Vagina (tissue), 2 donors: ENCODE results near the gene NAT9. TPM values are rescaled to one million over a fixed set of nuclear protein-coding genes. Genes with fewer than 3 reads are reported as not detected.

Source experiments
- DNase-seq, 2 donors: peaks; one replicate each; pipeline ENCODE4 v3.0.0-alpha.2; 2017; ENCODE audit errors: extremely low spot score in 2 of 2
- H3K27ac ChIP-seq: fragments of 200-600 bp; sonication (generic); one replicate; pipeline ENCODE4 v1.5.1; 2019
- H3K27me3 ChIP-seq: fragments of 200-600 bp; sonication (generic); one replicate; pipeline ENCODE4 v1.5.1; 2019
- H3K36me3 ChIP-seq, 2 donors: fragments of 200-600 bp; sonication (generic); one replicate each; pipeline ENCODE4 v1.5.1; 2017 to 2019
- H3K4me1 ChIP-seq: fragments of 200-600 bp; sonication (generic); one replicate; pipeline ENCODE4 v1.5.1; 2019
- H3K4me3 ChIP-seq, 2 donors: fragments of 200-600 bp; sonication (generic); 1 replicate in 1 of 2; 2 replicates in 1 of 2; pipeline ENCODE4 v1.5.1; 2016 to 2019
- H3K9me3 ChIP-seq: fragments of 200-600 bp; sonication (generic); one replicate; pipeline ENCODE4 v1.5.1; 2019
- CTCF ChIP-seq, 3 experiments: fragments of 450-650 bp in 2 of 3; fragments of 200-600 bp in 1 of 3; sonication (generic) in 1 of 3; IDR thresholded peaks; one replicate each; pipeline ENCODE4 v1.5.1; 2017 to 2019; ENCODE audit warnings: antibody characterized with exemption in 3 of 3, mild to moderate bottlenecking in 2 of 3, moderate library complexity in 2 of 3
- POLR2A ChIP-seq, 2 donors: fragments of 450-650 bp; IDR thresholded peaks; one replicate each; pipeline ENCODE4 v1.6.1; 2017; ENCODE audit warnings: antibody characterized with exemption in 2 of 2, mild to moderate bottlenecking in 2 of 2, moderate library complexity in 2 of 2
- POLR2AphosphoS5 ChIP-seq, 2 donors: sonication (generic); formaldehyde crosslinking; IDR thresholded peaks; one replicate each; pipeline ENCODE4 v1.9.0; 2017; ENCODE audit warnings: antibody characterized with exemption in 2 of 2, mild to moderate bottlenecking in 2 of 2, low read depth in 1 of 2; ENCODE audit not compliant: insufficient read depth in 1 of 2
- intact Hi-C: fragments of 100-400 bp; cut with DNase I; formaldehyde crosslinking; loops from one replicate; pipeline ENCODE4 v1.15.1; 2023
- total RNA-seq: library from RNA; depleted of rRNA; stranded (reverse); fragments of >200 nt; gene quantifications from one replicate; pipeline ENCODE4 v1.2.3, GENCODE V29; 2016

NAT9 gene
- total RNA-seq, 1 donor from 2014 or later, result 28.5 TPM

- H3K27me3 ChIP-seq, result no peaks in the 10 kb centered on the region
- intact Hi-C loops, result loop anchor here (2.0 kb wide), 1 partner anchor 120 kb away; no protein-coding TSS in a partner anchor
- TF ChIP-seq POLR2A (IDR thresholded peaks at IDR 0.05), result no peak
- H3K4me3 ChIP-seq, result no peak overlapping the region
- no peak for DNase-seq
- peaks cover 25% of the 10 kb centered on the region for H3K4me1 ChIP-seq
- no peaks in the 10 kb centered on the region for H3K9me3 ChIP-seq
- H3K27ac ChIP-seq, result no peak overlapping the region
- H3K36me3 ChIP-seq, result no peaks in the 10 kb centered on the region
Measured at GRCh38 chr17:74744349-74744713, 31.8 kb downstream of the NAT9 start.

GRCh38 chr17:74743755-74744154 is 32.4 kb downstream of the NAT9 start:
- no peaks in the 10 kb centered on the region for H3K36me3 ChIP-seq
- H3K4me3 ChIP-seq, result no peak overlapping the region
- TF ChIP-seq CTCF (IDR thresholded peaks at IDR 0.05) (no peak), POLR2AphosphoS5 (IDR thresholded peaks at IDR 0.05; ENCODE audit: insufficient read depth in 1 of 2, low read depth in 1 of 2) (no peak), POLR2A (IDR thresholded peaks at IDR 0.05) (no peak)
- H3K27ac ChIP-seq, result no peak overlapping the region
- intact Hi-C loops, result loop anchor here (2.0 kb wide), 1 partner anchor 121 kb away; no protein-coding TSS in a partner anchor
- peaks cover 20% of the 10 kb centered on the region for H3K4me1 ChIP-seq
- no peaks in the 10 kb centered on the region for H3K9me3 ChIP-seq
- DNase-seq, result no peak
- no peaks in the 10 kb centered on the region for H3K27me3 ChIP-seq

GRCh38 chr17:74742978-74743545 is 33.1 kb downstream of the NAT9 start:
- TF ChIP-seq POLR2A (IDR thresholded peaks at IDR 0.05) (no peak), POLR2AphosphoS5 (IDR thresholded peaks at IDR 0.05; ENCODE audit: insufficient read depth in 1 of 2, low read depth in 1 of 2) (no peak), CTCF (IDR thresholded peaks at IDR 0.05) (no peak)
- DNase-seq, result no peak
- no peak overlapping the region for H3K4me3 ChIP-seq
- peaks cover 25% of the 10 kb centered on the region for H3K4me1 ChIP-seq
- intact Hi-C loops, result no loop called here
- no peaks in the 10 kb centered on the region for H3K9me3 ChIP-seq
- H3K27ac ChIP-seq, result no peak overlapping the region
- H3K36me3 ChIP-seq, result no peaks in the 10 kb centered on the region
- H3K27me3 ChIP-seq, result no peaks in the 10 kb centered on the region

GRCh38 chr17:74742153-74742515 is 34.0 kb downstream of the NAT9 start:
- no peak for DNase-seq
- H3K36me3 ChIP-seq, result no peaks in the 10 kb centered on the region
- H3K9me3 ChIP-seq, result no peaks in the 10 kb centered on the region
- no peaks in the 10 kb centered on the region for H3K27me3 ChIP-seq
- H3K4me3 ChIP-seq, result no peak overlapping the region
- TF ChIP-seq POLR2A (IDR thresholded peaks at IDR 0.05) (no peak), CTCF (IDR thresholded peaks at IDR 0.05) (no peak), POLR2AphosphoS5 (IDR thresholded peaks at IDR 0.05; ENCODE audit: insufficient read depth in 1 of 2, low read depth in 1 of 2) (no peak)
- H3K27ac ChIP-seq, result no peak overlapping the region
- intact Hi-C loops, result no loop called here
- H3K4me1 ChIP-seq, result peaks cover 27% of the 10 kb centered on the region

GRCh38 chr17:74740641-74741387 is 35.3 kb downstream of the NAT9 start:
- Histone ChIP-seq H3K4me1 (peaks cover 38% of the 10 kb centered on the region), H3K9me3 (no peaks in the 10 kb centered on the region), H3K27me3 (no peaks in the 10 kb centered on the region), H3K36me3 (no peaks in the 10 kb centered on the region), H3K27ac (no peak overlapping the region), H3K4me3 (no peak overlapping the region)
- TF ChIP-seq POLR2A (IDR thresholded peaks at IDR 0.05) (no peak), CTCF (IDR thresholded peaks at IDR 0.05) (no peak), POLR2AphosphoS5 (IDR thresholded peaks at IDR 0.05; ENCODE audit: insufficient read depth in 1 of 2, low read depth in 1 of 2) (no peak)
- intact Hi-C loops, result no loop called here
- DNase-seq, result no peak
